Progenitor cell of endocrine pancreas (in vitro differentiated cells): Measurements from ENCODE around the gene UGT1A1. TPM values are rescaled to one million over a fixed set of nuclear protein-coding genes. Genes with fewer than 3 reads are reported as not detected.
A peak's percentile ranks its signal among the peaks of the same experiment; 100 is the strongest.

Source experiments
- DNase-seq: peaks from one replicate; pipeline ENCODE4 v3.0.0; 2021; ENCODE audit warnings: low spot score; ENCODE audit not compliant: unreplicated experiment
- H3K27ac Mint-ChIP-seq: 2 replicates; pipeline ENCODE4 v1.8.0; 2021; ENCODE audit warnings: mild to moderate bottlenecking, moderate library complexity, mixed read lengths
- H3K27me3 Mint-ChIP-seq: 2 replicates; pipeline ENCODE4 v1.8.0; 2021; ENCODE audit warnings: mixed read lengths
- H3K36me3 Mint-ChIP-seq: 2 replicates; pipeline ENCODE4 v1.8.0; 2022; ENCODE audit warnings: mixed read lengths; ENCODE audit not compliant: insufficient read depth
- H3K4me1 Mint-ChIP-seq: 2 replicates; pipeline ENCODE4 v1.8.0; 2021; ENCODE audit warnings: low read depth, mixed read lengths
- H3K4me3 Mint-ChIP-seq: 2 replicates; pipeline ENCODE4 v1.8.0; 2021; ENCODE audit warnings: low read depth, mild to moderate bottlenecking, moderate library complexity, mixed read lengths
- H3K9me3 Mint-ChIP-seq: 2 replicates; pipeline ENCODE4 v1.8.0; 2021; ENCODE audit warnings: low read depth, mixed read lengths
- long read RNA-seq: library from polyadenylated mRNA; unstranded; transcript quantifications from one replicate; pipeline ENCODE4 v2.0.0, GENCODE V29; 2020
- total RNA-seq: library from RNA; stranded (reverse); gene quantifications from 2 replicates; pipeline ENCODE4 v1.2.1, GENCODE V29; 2021
- TF ChIP-seq, protein P1 (sequence below): fragments of 200-600 bp; sonication (generic); IDR thresholded peaks from one replicate; pipeline ENCODE4 v1.5.0; 2021; ENCODE audit warnings: antibody characterized with exemption, mild to moderate bottlenecking; ENCODE audit not compliant: unreplicated experiment

The UGT1A1 gene
- total RNA-seq = not detected in 2 replicates
- long read RNA-seq = 0 reads

DNA sequence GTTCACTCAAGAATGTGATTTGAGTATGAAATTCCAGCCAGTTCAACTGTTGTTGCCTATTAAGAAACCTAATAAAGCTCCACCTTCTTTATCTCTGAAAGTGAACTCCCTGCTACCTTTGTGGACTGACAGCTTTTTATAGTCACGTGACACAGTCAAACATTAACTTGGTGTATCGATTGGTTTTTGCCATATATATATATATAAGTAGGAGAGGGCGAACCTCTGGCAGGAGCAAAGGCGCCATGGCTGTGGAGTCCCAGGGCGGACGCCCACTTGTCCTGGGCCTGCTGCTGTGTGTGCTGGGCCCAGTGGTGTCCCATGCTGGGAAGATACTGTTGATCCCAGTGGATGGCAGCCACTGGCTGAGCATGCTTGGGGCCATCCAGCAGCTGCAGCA, at the start of gene UGT1A1:
Gene UGT1A1 (plus strand): TSS at position 228 of the 400 bp plus-strand sequence. CDS start 18 bp downstream, at position 246.
- Mint-ChIP-seq H3K36me3 (no peaks in the 10 kb centered on the region), H3K27ac (no peak within 1 kb of the TSS), H3K4me3 (no peak within 1 kb of the TSS), H3K27me3 (peaks cover 11% of the 10 kb centered on the region), H3K9me3 (no peaks in the 10 kb centered on the region), H3K4me1 (peaks cover 6% of the 10 kb centered on the region)
- DNase-seq = no peak
- TF ChIP-seq, protein P1, sequence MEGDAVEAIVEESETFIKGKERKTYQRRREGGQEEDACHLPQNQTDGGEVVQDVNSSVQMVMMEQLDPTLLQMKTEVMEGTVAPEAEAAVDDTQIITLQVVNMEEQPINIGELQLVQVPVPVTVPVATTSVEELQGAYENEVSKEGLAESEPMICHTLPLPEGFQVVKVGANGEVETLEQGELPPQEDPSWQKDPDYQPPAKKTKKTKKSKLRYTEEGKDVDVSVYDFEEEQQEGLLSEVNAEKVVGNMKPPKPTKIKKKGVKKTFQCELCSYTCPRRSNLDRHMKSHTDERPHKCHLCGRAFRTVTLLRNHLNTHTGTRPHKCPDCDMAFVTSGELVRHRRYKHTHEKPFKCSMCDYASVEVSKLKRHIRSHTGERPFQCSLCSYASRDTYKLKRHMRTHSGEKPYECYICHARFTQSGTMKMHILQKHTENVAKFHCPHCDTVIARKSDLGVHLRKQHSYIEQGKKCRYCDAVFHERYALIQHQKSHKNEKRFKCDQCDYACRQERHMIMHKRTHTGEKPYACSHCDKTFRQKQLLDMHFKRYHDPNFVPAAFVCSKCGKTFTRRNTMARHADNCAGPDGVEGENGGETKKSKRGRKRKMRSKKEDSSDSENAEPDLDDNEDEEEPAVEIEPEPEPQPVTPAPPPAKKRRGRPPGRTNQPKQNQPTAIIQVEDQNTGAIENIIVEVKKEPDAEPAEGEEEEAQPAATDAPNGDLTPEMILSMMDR = no peak

DNA sequence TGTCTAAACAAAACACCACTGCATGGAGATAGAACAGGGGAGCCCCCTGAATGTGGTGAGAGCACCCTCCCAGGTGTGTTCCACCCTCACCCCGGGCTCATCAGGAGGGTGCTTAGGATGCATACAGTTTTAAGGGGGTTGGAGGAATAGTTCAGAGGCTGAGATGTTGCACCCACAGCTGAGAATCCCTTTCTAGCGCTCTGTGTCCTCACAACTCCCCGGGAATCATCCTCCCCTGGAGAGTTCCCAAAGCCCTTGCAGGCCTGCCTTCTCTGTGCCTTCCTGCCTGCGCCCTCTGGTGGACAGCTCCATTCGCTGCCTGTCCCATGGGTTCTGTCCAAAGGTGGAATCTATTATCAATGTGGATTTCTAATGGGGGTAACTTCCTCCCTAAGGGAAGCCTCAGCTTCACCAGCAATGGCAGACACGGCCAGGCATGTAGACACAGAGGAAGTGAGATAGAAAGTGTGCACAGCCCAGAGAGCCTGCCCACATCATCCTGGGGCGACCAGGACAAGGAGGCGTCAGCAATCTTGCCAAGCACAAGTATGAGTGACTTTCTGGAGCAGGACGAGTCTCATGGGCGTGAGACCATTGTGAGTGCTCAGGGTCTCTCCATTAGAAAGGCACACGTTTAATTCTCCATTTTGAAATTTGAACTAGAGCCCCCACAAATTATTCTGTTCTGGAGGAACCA, 48.6 kb upstream of the UGT1A1 start:
- peak; percentile 71 for DNase-seq
- no peaks in the 10 kb centered on the region for H3K9me3 Mint-ChIP-seq
- H3K27me3 Mint-ChIP-seq = peaks cover 5% of the 10 kb centered on the region
- H3K4me1 Mint-ChIP-seq = peaks cover 9% of the 10 kb centered on the region
- no peak overlapping the region for H3K4me3 Mint-ChIP-seq
- H3K27ac Mint-ChIP-seq = no peak overlapping the region
- H3K36me3 Mint-ChIP-seq = no peaks in the 10 kb centered on the region
- TF ChIP-seq, protein P1 = peak; percentile 94

DNA sequence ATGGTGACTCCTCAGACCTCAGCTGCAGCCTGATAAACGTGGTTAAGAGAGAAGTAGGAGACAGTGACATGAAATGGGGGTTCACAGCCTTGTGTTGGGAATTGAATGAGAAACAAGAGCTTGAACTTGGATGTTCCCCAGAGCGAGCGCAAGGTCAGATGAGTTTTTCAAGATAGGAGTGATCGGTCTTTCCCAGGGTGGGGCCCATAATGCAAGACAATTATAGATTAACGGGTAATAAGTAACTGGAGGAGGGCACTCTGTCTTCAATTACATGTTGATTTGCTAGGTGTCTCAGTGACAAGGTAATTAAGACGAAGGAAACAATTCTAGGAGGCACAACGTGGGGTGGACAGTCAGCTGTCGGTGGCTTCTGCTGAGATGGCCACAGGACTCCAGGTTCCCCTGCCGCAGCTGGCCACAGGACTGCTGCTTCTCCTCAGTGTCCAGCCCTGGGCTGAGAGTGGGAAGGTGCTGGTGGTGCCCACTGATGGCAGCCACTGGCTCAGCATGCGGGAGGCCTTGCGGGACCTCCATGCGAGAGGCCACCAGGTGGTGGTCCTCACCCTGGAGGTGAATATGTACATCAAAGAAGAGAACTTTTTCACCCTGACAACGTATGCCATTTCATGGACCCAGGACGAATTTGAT, 47.3 kb upstream of the UGT1A1 start, which contains the start of gene UGT1A5:
Gene UGT1A5 (plus strand): TSS at position 297 of the 651 bp plus-strand sequence. CDS start 85 bp downstream, at position 382.
- H3K27me3 Mint-ChIP-seq = peaks cover 5% of the 10 kb centered on the region
- no peaks in the 10 kb centered on the region for H3K9me3 Mint-ChIP-seq
- no peaks in the 10 kb centered on the region for H3K36me3 Mint-ChIP-seq
- H3K4me1 Mint-ChIP-seq = peaks cover 9% of the 10 kb centered on the region
- TF ChIP-seq, protein P1 = no peak
- no peak within 1 kb of the TSS for H3K27ac Mint-ChIP-seq
- DNase-seq = no peak
- H3K4me3 Mint-ChIP-seq = no peak within 1 kb of the TSS

DNA sequence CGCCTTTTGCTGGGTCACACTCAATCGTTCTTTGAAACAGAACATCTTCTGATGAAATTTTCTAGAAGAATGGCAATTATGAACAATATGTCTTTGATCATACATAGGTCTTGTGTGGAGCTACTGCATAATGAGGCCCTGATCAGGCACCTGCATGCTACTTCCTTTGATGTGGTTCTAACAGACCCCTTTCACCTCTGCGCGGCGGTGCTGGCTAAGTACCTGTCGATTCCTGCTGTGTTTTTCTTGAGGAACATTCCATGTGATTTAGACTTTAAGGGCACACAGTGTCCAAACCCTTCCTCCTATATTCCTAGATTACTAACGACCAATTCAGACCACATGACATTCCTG, 46.8 kb upstream of the UGT1A1 start:
- H3K4me3 Mint-ChIP-seq = no peak overlapping the region
- H3K27me3 Mint-ChIP-seq = peaks cover 5% of the 10 kb centered on the region
- TF ChIP-seq, protein P1 = no peak
- DNase-seq = no peak
- H3K36me3 Mint-ChIP-seq = no peaks in the 10 kb centered on the region
- H3K9me3 Mint-ChIP-seq = peaks cover under 1% of the 10 kb centered on the region
- H3K4me1 Mint-ChIP-seq = peaks cover 10% of the 10 kb centered on the region
- H3K27ac Mint-ChIP-seq = no peak overlapping the region

DNA sequence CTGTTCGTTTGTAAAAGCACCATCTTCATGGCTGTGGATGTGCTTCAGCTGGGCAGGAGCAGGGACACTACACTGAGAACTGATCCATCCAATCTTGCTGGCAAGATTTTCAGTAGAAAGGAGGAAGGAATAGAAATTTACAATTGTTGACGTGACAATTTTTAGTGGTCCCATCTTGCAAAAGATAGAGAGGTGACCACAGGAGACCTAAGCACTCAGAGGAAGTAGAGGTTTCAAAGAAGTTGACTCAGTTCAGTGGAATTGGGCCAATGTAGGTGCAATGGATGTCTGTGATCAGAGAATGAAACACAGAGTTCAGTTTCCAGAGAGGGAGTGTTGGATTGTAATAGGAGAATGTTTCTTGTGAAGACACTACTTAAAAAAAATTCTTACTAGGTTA, 45.9 kb upstream of the UGT1A1 start:
- H3K36me3 Mint-ChIP-seq = no peaks in the 10 kb centered on the region
- H3K9me3 Mint-ChIP-seq = peaks cover 6% of the 10 kb centered on the region
- H3K4me3 Mint-ChIP-seq = no peak overlapping the region
- DNase-seq = no peak
- peaks cover 5% of the 10 kb centered on the region for H3K27me3 Mint-ChIP-seq
- H3K27ac Mint-ChIP-seq = no peak overlapping the region
- peaks cover 13% of the 10 kb centered on the region for H3K4me1 Mint-ChIP-seq
- TF ChIP-seq, protein P1 = no peak
